H9 (cell line): ENCODE measurements around the gene FOXO6. TPM values are rescaled to one million over a fixed set of nuclear protein-coding genes. Genes with fewer than 3 reads are reported as not detected.

ENCODE experiments used
- DNase-seq: peaks from one replicate; pipeline ENCODE4 v3.0.0-alpha.2; 2017
- H2AFZ ChIP-seq: one replicate; pipeline ENCODE4 v1.6.1; 2013; ENCODE audit warnings: mild to moderate bottlenecking, low read length, control low read depth, moderate library complexity
- H2AK5ac ChIP-seq: 2 replicates; pipeline ENCODE4 v1.6.1; 2013; ENCODE audit warnings: low read length, control low read depth, mixed read lengths; ENCODE audit not compliant: insufficient read length
- H2BK120ac ChIP-seq: one replicate; pipeline ENCODE4 v1.6.1; 2013; ENCODE audit warnings: low read depth, mild to moderate bottlenecking, low read length, control low read depth, inconsistent platforms; ENCODE audit not compliant: poor library complexity, severe bottlenecking
- H2BK12ac ChIP-seq: 2 replicates; pipeline ENCODE4 v1.6.1; 2013; ENCODE audit warnings: low read length, control low read depth, mixed read lengths, low read depth; ENCODE audit not compliant: insufficient read length
- H2BK15ac ChIP-seq: 2 replicates; pipeline ENCODE4 v1.6.1; 2013; ENCODE audit warnings: low read depth, low read length, control low read depth
- H2BK20ac ChIP-seq: one replicate; pipeline ENCODE4 v1.6.1; 2013; ENCODE audit warnings: low read depth, mild to moderate bottlenecking, low read length, control low read depth, inconsistent platforms; ENCODE audit not compliant: poor library complexity, severe bottlenecking
- H2BK5ac ChIP-seq: 2 replicates; pipeline ENCODE4 v1.6.1; 2013; ENCODE audit warnings: low read length, control low read depth, mixed read lengths; ENCODE audit not compliant: insufficient read length
- H3K14ac ChIP-seq: 2 replicates; pipeline ENCODE4 v1.6.1; 2013; ENCODE audit warnings: low read length, control low read depth; ENCODE audit not compliant: insufficient read depth
- H3K18ac ChIP-seq: 2 replicates; pipeline ENCODE4 v1.6.1; 2013; ENCODE audit warnings: low read depth, mild to moderate bottlenecking, mixed read lengths, low read length, control low read depth; ENCODE audit not compliant: insufficient read length
- H3K23ac ChIP-seq: 2 replicates; pipeline ENCODE4 v1.6.1; 2013; ENCODE audit warnings: low read length, control low read depth, mixed read lengths, low read depth; ENCODE audit not compliant: insufficient read length
- H3K23me2 ChIP-seq: 2 replicates; pipeline ENCODE4 v1.6.1; 2013; ENCODE audit warnings: low read depth, mild to moderate bottlenecking, mixed read lengths, low read length, control low read depth; ENCODE audit not compliant: insufficient read length, poor library complexity, severe bottlenecking
- H3K27ac ChIP-seq: 2 replicates; pipeline ENCODE4 v1.5.1; 2013; ENCODE audit warnings: low read length, control low read depth, mixed read lengths, low read depth; ENCODE audit not compliant: insufficient read length
- H3K27me3 ChIP-seq: 2 replicates; pipeline ENCODE4 v1.6.1; 2013; ENCODE audit warnings: low read length, control low read depth, inconsistent platforms; ENCODE audit not compliant: insufficient read depth
- H3K4ac ChIP-seq: 2 replicates; pipeline ENCODE4 v1.6.1; 2013; ENCODE audit warnings: low read depth, mild to moderate bottlenecking, control low read depth, inconsistent platforms, low read length, moderate library complexity
- H3K4me1 ChIP-seq: 2 replicates; pipeline ENCODE4 v1.6.1; 2013; ENCODE audit warnings: low read length, control low read depth, inconsistent platforms; ENCODE audit not compliant: insufficient read depth
- H3K4me2 ChIP-seq: 2 replicates; pipeline ENCODE4 v1.6.1; 2013; ENCODE audit warnings: low read length, control low read depth, mixed read lengths; ENCODE audit not compliant: insufficient read length, insufficient read depth
- H3K56ac ChIP-seq: 2 replicates; pipeline ENCODE4 v1.6.1; 2013; ENCODE audit warnings: low read depth, mild to moderate bottlenecking, mixed read lengths, low read length, control low read depth; ENCODE audit not compliant: insufficient read length
- H3K79me1 ChIP-seq: 2 replicates; pipeline ENCODE4 v1.6.1; 2013; ENCODE audit warnings: low read depth, mild to moderate bottlenecking, moderate library complexity, low read length, control low read depth, inconsistent platforms; ENCODE audit not compliant: insufficient read depth, poor library complexity, severe bottlenecking
- H3K79me2 ChIP-seq: 2 replicates; pipeline ENCODE4 v1.6.1; 2013; ENCODE audit warnings: low read length, control low read depth, inconsistent platforms; ENCODE audit not compliant: insufficient read depth
- H3K9ac ChIP-seq: 2 replicates; pipeline ENCODE4 v1.6.1; 2013; ENCODE audit warnings: low read length, control low read depth, mixed read lengths; ENCODE audit not compliant: insufficient read length; ENCODE audit errors: extremely low read depth
- H3K9me3 ChIP-seq: one replicate; pipeline ENCODE4 v1.6.1; 2013; ENCODE audit warnings: low read depth, low read length, inconsistent platforms; ENCODE audit not compliant: control insufficient read depth
- H3T11ph ChIP-seq: one replicate; pipeline ENCODE4 v1.6.1; 2013; ENCODE audit warnings: mild to moderate bottlenecking, low read length, control low read depth, inconsistent platforms
- H4K20me1 ChIP-seq: one replicate; pipeline ENCODE4 v1.6.1; 2013; ENCODE audit not compliant: control insufficient read depth, insufficient read length, insufficient read depth
- H4K5ac ChIP-seq: 2 replicates; pipeline ENCODE4 v1.6.1; 2013; ENCODE audit warnings: low read depth, mild to moderate bottlenecking, mixed read lengths, low read length, control low read depth; ENCODE audit not compliant: insufficient read length
- H4K8ac ChIP-seq: replicated peaks from 2 replicates; pipeline ENCODE4 v1.6.1; 2013; ENCODE audit warnings: low read length, control low read depth, mixed read lengths, low read depth; ENCODE audit not compliant: insufficient read length
- H4K91ac ChIP-seq: 2 replicates; pipeline ENCODE4 v1.6.1; 2013; ENCODE audit warnings: low read depth, mild to moderate bottlenecking, moderate library complexity, mixed read lengths, low read length, control low read depth; ENCODE audit not compliant: insufficient read length
- H3K27ac Mint-ChIP-seq, 3 experiments: 2 replicates in 2 of 3; 3 replicates in 1 of 3; pipeline ENCODE4 v1.8.0; 2020 to 2021; ENCODE audit warnings: mixed read lengths in 3 of 3, mild to moderate bottlenecking in 1 of 3, moderate library complexity in 1 of 3
- H3K27me3 Mint-ChIP-seq: 2 replicates; pipeline ENCODE4 v1.8.0; 2021; ENCODE audit warnings: low read depth, mild to moderate bottlenecking, moderate library complexity, mixed read lengths
- H3K36me3 Mint-ChIP-seq, 3 experiments: 2 replicates in 2 of 3; 3 replicates in 1 of 3; pipeline ENCODE4 v1.8.0; 2020 to 2021; ENCODE audit warnings: low read depth in 3 of 3, mixed read lengths in 3 of 3; ENCODE audit not compliant: insufficient read depth in 1 of 3
- H3K4me1 Mint-ChIP-seq, 2 experiments: 2 replicates each; pipeline ENCODE4 v1.8.0; 2020; ENCODE audit warnings: mixed read lengths in 2 of 2
- H3K4me3 Mint-ChIP-seq, 2 experiments: 2 replicates in 1 of 2; 3 replicates in 1 of 2; pipeline ENCODE4 v1.8.0; 2020 to 2021; ENCODE audit warnings: mild to moderate bottlenecking in 2 of 2, mixed read lengths in 2 of 2, moderate library complexity in 1 of 2
- H3K9me3 Mint-ChIP-seq, 2 experiments: 2 replicates in 1 of 2; 3 replicates in 1 of 2; pipeline ENCODE4 v1.8.0; 2020; ENCODE audit warnings: mild to moderate bottlenecking in 2 of 2, mixed read lengths in 2 of 2, moderate library complexity in 1 of 2
- WGBS: extraction: QIAGEN DNeasy Blood & Tissue Kit; methylation state at CpG from one replicate; pipeline ENCODE4 v1.1.7; 2013; ENCODE audit warnings: missing lambda C conversion rate, low lambda C conversion rate, mixed read lengths; ENCODE audit not compliant: insufficient read length; ENCODE audit errors: extremely low coverage; 5-methylcytosine and 5-hydroxymethylcytosine counted together
- total RNA-seq: library from RNA; stranded (reverse); gene quantifications from 2 replicates; pipeline ENCODE4 v1.2.1, GENCODE V29; 2021
- TF ChIP-seq, protein P1 (sequence below): fragments of 200-600 bp; sonication (generic); conservative IDR thresholded peaks from 3 replicates; pipeline ENCODE4 v1.8.0; 2021; ENCODE audit warnings: antibody characterized with exemption, mild to moderate bottlenecking

The FOXO6 gene
- total RNA-seq, 1 experiment from 2014 or later = 0.83 TPM

DNA sequence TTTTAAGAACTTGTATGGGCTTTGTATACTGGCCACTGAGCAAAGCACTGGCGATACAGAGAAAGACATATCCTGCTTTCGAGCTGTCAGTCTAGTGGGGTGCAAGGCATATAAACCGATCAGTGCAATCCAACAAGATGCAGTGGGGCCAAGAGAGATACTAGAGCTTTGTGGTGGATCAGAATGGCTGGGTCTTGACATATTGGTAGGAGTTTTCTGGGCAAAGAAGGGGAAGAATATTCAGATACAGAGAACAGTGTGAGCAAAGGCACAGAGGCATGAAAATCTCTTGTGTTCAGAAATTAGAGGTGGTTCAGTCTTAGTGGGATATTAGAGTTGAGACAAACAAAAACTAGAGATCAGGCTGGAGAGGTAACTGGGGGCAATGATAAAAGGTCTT lies 49.2 kb downstream of the FOXO6 start:
- no peak overlapping the region for H2BK12ac ChIP-seq
- no peak overlapping the region for H3K23ac ChIP-seq
- H2AK5ac ChIP-seq = no peak overlapping the region
- H3K9me3 Mint-ChIP-seq = no peaks in the 10 kb centered on the region
- H4K5ac ChIP-seq = no peak overlapping the region
- no peak overlapping the region for H3K27ac Mint-ChIP-seq
- no peaks in the 10 kb centered on the region for H4K20me1 ChIP-seq
- no peak overlapping the region for H3K4me2 ChIP-seq
- no peaks in the 10 kb centered on the region for H3K27me3 ChIP-seq
- H3K79me1 ChIP-seq = no peaks in the 10 kb centered on the region
- H3K4me1 Mint-ChIP-seq = peaks cover 21 to 32% of the 10 kb centered on the region in 2 experiments
- H2BK15ac ChIP-seq = no peak overlapping the region
- no peak overlapping the region for H2BK5ac ChIP-seq
- H3K4me3 Mint-ChIP-seq = no peak overlapping the region
- H4K8ac ChIP-seq = no peak overlapping the region
- no peak overlapping the region for H3T11ph ChIP-seq
- H3K79me2 ChIP-seq = no peaks in the 10 kb centered on the region
- no peak for DNase-seq
- H3K23me2 ChIP-seq = no peaks in the 10 kb centered on the region
- no peak overlapping the region for H3K18ac ChIP-seq
- H3K9ac ChIP-seq = no peak overlapping the region
- H3K27ac ChIP-seq = no peak overlapping the region
- no peak overlapping the region for H3K4ac ChIP-seq
- H3K27me3 Mint-ChIP-seq = peaks cover 26% of the 10 kb centered on the region
- H3K9me3 ChIP-seq = no peaks in the 10 kb centered on the region
- no peaks in the 10 kb centered on the region; a peak in 1 of 7 replicates for H3K36me3 Mint-ChIP-seq
- H2BK120ac ChIP-seq = no peak overlapping the region
- no peak overlapping the region for H2AFZ ChIP-seq
- H3K4me1 ChIP-seq = no peaks in the 10 kb centered on the region
- no peak overlapping the region for H2BK20ac ChIP-seq
- WGBS = no CpG with 5 or more reads among the region's 3 CpGs
- no peak overlapping the region for H3K56ac ChIP-seq
- H3K14ac ChIP-seq = no peak overlapping the region
- H4K91ac ChIP-seq = no peak overlapping the region
- TF ChIP-seq, protein P1, sequence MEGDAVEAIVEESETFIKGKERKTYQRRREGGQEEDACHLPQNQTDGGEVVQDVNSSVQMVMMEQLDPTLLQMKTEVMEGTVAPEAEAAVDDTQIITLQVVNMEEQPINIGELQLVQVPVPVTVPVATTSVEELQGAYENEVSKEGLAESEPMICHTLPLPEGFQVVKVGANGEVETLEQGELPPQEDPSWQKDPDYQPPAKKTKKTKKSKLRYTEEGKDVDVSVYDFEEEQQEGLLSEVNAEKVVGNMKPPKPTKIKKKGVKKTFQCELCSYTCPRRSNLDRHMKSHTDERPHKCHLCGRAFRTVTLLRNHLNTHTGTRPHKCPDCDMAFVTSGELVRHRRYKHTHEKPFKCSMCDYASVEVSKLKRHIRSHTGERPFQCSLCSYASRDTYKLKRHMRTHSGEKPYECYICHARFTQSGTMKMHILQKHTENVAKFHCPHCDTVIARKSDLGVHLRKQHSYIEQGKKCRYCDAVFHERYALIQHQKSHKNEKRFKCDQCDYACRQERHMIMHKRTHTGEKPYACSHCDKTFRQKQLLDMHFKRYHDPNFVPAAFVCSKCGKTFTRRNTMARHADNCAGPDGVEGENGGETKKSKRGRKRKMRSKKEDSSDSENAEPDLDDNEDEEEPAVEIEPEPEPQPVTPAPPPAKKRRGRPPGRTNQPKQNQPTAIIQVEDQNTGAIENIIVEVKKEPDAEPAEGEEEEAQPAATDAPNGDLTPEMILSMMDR = no peak
